ENCODE measurements around the gene MBD4.

MBD4 gene

GRCh38 chr3:129440618-129441190, 956 bp upstream of the MBD4 start:
- DNase-seq (ENCODE audit: low read depth) = no peak
- TF ChIP-seq, protein P1, sequence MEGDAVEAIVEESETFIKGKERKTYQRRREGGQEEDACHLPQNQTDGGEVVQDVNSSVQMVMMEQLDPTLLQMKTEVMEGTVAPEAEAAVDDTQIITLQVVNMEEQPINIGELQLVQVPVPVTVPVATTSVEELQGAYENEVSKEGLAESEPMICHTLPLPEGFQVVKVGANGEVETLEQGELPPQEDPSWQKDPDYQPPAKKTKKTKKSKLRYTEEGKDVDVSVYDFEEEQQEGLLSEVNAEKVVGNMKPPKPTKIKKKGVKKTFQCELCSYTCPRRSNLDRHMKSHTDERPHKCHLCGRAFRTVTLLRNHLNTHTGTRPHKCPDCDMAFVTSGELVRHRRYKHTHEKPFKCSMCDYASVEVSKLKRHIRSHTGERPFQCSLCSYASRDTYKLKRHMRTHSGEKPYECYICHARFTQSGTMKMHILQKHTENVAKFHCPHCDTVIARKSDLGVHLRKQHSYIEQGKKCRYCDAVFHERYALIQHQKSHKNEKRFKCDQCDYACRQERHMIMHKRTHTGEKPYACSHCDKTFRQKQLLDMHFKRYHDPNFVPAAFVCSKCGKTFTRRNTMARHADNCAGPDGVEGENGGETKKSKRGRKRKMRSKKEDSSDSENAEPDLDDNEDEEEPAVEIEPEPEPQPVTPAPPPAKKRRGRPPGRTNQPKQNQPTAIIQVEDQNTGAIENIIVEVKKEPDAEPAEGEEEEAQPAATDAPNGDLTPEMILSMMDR (IDR thresholded peaks at IDR 0.05; ENCODE audit: low read depth, low read length, missing control alignments) = no peak
- H3K4me3 ChIP-seq (ENCODE audit: low read depth, low read length) = peak overlapping the region; percentile 95

- TF ChIP-seq, protein P1 (IDR thresholded peaks at IDR 0.05; ENCODE audit: low read depth, low read length, missing control alignments) = no peak
- DNase-seq (ENCODE audit: low read depth) = no peak
- peak overlapping the region; percentile 95 for H3K4me3 ChIP-seq (ENCODE audit: low read depth, low read length)
Measured at GRCh38 chr3:129439226-129439816, 427 bp downstream of the MBD4 start.

- DNase-seq (ENCODE audit: low read depth) = no peak
- H3K4me3 ChIP-seq (ENCODE audit: low read depth, low read length) = peak overlapping the region; percentile 39
- TF ChIP-seq, protein P1 (IDR thresholded peaks at IDR 0.05; ENCODE audit: low read depth, low read length, missing control alignments) = no peak
Measured at GRCh38 chr3:129435367-129435766, 4.4 kb downstream of the MBD4 start.

DNA sequence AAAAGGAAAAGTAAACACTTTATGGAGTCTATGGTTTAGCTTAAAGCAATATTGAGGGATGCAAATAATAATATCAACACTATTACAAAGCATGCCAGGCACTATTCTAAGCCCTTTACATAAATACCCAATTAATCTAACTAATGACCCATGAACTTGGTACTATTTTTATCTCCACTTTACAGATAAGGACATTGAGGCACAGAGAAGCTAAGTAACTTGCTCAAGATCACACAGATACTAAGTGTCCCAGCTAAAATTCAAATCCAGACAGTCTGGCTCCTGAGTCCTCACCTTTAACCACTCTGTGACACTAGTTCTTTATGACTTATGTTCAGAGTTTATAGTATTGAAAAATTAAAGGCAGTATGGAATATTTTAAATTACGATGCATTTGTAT, 5.6 kb downstream of the MBD4 start:
- no peak overlapping the region for H3K4me3 ChIP-seq (ENCODE audit: low read depth, low read length)
- TF ChIP-seq, protein P1 (IDR thresholded peaks at IDR 0.05; ENCODE audit: low read depth, low read length, missing control alignments) = no peak
- no peak for DNase-seq (ENCODE audit: low read depth)

DNA sequence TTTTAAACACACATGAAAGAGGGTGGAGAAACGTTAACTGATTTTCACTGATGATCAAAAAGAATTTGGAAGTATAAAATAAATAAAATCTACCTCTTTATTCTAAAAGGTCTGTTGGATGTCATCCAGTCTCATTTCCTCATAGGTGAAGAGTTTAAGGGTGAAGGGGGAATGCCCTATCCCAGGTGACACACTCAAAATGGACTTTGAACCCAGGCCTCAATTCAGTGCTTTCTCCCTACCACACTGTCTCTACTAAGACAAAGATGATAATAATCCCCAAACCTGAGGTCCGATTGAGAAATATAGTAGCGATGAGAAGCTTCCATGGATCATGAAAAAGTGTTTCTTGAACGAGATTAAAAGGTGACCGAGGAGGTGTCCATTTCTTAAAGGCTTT, 6.2 kb downstream of the MBD4 start:
- DNase-seq (ENCODE audit: low read depth) = no peak
- H3K4me3 ChIP-seq (ENCODE audit: low read depth, low read length) = no peak overlapping the region
- TF ChIP-seq, protein P1 (IDR thresholded peaks at IDR 0.05; ENCODE audit: low read depth, low read length, missing control alignments) = no peak

DNA sequence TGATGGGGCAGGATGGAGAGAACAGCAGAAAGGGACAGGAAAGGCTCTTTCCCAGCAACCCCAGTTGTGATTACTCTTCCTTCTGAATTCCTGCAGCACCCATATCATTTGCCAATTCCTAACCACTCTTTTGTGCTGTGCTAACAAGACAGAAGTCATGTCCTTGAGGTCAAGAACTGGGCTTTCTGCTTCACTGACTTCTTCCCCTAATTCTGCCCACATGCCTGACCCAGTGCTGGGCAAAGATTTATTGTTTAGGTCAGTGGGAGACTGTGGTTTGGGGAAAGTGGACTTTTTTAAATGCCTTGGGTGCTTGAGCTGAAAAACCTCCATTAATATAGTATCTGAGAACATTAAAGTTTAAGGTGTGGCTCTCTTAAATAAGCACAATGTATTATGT, 7.1 kb downstream of the MBD4 start:
- no peak for DNase-seq (ENCODE audit: low read depth)
- H3K4me3 ChIP-seq (ENCODE audit: low read depth, low read length) = no peak overlapping the region
- TF ChIP-seq, protein P1 (IDR thresholded peaks at IDR 0.05; ENCODE audit: low read depth, low read length, missing control alignments) = no peak

DNA sequence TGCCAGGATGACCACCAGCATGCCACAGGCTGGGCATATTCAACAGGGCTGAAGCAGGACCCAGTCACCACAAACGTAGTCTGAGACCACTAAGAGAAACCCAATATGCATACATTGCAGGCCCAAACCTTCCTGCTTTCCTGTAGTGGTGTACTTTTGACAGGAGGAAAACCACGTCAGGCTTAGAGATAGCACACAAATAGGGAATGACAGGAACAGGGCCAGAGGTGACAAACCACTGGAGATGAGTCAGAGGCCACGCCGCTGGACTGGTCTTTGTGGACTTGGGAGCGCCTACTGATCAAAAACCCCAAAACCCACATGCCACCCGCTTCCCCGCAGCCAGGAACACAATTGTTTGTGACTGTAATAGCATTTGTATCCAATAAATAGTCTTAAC, 7.7 kb downstream of the MBD4 start:
- no peak overlapping the region for H3K4me3 ChIP-seq (ENCODE audit: low read depth, low read length)
- no peak for DNase-seq (ENCODE audit: low read depth)
- TF ChIP-seq, protein P1 (IDR thresholded peaks at IDR 0.05; ENCODE audit: low read depth, low read length, missing control alignments) = no peak

All from GM12864 (cell line).